Activated CD4-positive, alpha-beta T cell treated with anti-CD3 and anti-CD28 coated beads for 48 hours (primary cell): Measurements from ENCODE around the gene ST8SIA1.
"Not testable (repeated sequence)": the region's sequence is repeated elsewhere in the genome, so short reads cannot be mapped to it uniquely, and the experiment has no call there.

Experiments
- DNase-seq: peaks from one replicate; pipeline ENCODE4 v3.0.0-alpha.2; 2020

The ST8SIA1 gene, protein sequence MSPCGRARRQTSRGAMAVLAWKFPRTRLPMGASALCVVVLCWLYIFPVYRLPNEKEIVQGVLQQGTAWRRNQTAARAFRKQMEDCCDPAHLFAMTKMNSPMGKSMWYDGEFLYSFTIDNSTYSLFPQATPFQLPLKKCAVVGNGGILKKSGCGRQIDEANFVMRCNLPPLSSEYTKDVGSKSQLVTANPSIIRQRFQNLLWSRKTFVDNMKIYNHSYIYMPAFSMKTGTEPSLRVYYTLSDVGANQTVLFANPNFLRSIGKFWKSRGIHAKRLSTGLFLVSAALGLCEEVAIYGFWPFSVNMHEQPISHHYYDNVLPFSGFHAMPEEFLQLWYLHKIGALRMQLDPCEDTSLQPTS

GRCh38 chr12:22334410-22335100 is at the start of gene ST8SIA1:
Gene ST8SIA1, minus strand, starts transcription at chr12:22334707. Its CDS starts 475 bp downstream, at chr12:22334232.
- DNase-seq, result peak; percentile 61

GRCh38 chr12:22380031-22380430 is 45.5 kb upstream of the ST8SIA1 start:
- DNase-seq, result no peak

- no peak for DNase-seq
Measured at GRCh38 chr12:22377731-22378496, 43.4 kb upstream of the ST8SIA1 start.

DNA sequence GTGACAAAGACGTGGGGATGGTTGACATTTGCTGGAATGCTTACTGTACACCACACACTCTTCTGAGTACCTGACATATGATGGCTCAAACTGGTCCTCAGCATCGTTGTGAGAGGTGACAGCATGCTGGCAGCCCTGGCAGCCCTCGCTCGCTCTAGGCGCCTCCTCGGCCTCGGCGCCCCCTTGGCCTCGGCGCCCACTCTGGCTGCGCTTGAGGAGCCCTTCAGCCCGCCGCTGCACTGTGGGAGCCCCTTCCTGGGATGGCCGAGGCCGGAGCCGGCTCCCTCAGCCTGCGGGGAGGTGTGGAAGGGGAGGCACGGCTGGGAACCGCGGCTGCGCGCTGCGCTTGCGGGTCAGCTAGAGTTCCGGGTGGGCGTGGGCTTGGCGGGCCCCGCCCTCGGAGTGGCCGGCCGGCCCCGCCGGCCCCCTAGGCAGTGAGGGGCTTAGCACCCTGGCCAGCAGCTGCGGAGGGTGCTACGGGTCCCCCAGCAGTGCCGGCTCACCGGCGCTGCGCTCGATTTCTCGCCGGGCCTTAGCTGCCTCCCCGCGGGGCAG is 42.2 kb upstream of the ST8SIA1 start:
- DNase-seq, result not testable (repeated sequence)

GRCh38 chr12:22374508-22374907 is 40.0 kb upstream of the ST8SIA1 start:
- no peak for DNase-seq

GRCh38 chr12:22372277-22372837 is 37.9 kb upstream of the ST8SIA1 start:
- no peak for DNase-seq

DNA sequence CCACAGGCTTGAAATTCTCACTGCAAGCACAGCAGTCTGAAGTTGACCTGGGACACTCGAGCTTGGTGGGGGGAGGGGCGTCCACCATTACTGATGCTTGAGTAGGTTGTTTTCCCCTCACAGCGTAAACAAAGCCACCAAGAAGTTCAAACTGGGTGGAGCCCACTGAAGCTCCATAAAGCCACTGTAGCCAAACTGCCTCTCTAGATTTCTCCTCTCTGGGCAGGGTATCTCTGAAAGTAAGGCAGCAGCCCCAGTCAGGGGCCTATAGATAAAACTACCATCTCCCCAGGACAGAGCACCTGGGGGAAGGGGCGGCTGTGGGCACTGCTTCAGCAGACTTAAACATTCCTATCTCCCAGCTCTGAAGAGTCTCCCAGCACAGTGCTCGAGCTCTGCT is 31.7 kb upstream of the ST8SIA1 start:
- DNase-seq, result no peak

GRCh38 chr12:22361785-22362184 is 27.3 kb upstream of the ST8SIA1 start:
- no peak for DNase-seq

GRCh38 chr12:22360774-22361173 is 26.3 kb upstream of the ST8SIA1 start:
- DNase-seq, result no peak

- no peak for DNase-seq
Measured at GRCh38 chr12:22357531-22357930, 23.0 kb upstream of the ST8SIA1 start.

DNA sequence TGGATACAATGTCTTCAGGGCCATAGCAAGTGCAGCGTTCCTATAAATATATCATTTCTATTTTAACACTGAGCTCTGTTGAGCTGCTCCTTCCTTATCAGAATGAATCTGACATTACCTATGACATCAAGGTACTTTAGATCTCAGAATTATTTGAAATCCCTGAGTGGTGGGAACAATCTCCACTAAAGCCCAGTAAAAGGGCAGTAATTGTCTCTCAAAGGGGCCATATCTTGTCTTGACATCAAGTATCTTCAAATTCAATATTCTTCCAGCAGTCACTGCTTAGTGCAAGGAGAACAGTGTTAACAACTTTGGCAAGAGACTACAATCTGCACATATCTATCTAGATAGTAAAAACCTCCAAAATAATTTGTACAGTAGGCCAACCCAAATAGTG is 21.7 kb upstream of the ST8SIA1 start:
- no peak for DNase-seq

DNA sequence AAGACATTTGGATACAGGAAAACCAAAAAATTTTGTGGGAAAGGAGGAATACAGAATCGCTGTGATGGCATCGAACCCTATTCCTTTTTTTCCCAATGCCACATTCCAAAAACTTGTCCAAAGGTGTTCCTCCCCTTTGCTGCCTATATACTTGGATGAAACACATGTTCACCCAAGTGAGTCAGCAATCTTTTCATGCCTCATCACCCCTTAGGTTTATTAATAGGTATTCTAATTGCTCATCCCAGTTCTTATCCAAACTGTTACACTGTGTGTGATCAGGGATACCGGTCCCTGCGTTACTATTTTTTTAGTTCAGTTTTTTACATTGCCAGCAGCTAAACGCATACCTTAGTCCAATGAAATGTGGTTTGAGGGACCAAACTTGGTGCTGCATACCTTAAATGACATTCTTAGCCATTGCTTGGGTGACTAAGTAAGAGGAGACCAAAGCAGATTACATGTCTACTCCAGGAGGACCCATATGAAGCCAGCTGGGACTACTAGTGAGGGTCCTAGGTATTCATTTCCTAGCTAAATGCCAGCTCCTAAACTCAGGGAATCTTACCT is 20.6 kb upstream of the ST8SIA1 start:
- DNase-seq, result no peak

- DNase-seq, result no peak
Measured at GRCh38 chr12:22353615-22354325, 19.3 kb upstream of the ST8SIA1 start.

GRCh38 chr12:22350886-22351285 is 16.4 kb upstream of the ST8SIA1 start:
- no peak for DNase-seq

DNA sequence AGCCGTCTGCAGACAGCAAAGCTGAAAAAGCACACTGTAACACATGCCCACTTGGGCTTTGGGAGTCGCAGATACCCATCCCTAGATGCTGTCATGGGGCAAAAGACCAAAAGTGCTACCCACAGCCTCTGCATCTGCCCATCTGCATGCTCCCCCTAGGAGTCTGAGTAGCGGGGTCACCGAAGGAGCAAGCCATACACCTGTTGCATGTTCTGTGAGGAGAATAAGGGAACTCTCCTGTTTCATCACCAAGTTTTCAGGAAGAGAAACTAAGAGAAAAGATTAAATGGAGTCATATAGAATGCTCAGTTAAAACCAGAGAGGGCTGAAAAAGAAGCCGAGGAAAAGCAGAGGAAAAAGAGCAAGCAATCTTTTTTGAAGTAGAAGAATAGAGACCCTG is 13.7 kb upstream of the ST8SIA1 start:
- DNase-seq, result no peak

DNA sequence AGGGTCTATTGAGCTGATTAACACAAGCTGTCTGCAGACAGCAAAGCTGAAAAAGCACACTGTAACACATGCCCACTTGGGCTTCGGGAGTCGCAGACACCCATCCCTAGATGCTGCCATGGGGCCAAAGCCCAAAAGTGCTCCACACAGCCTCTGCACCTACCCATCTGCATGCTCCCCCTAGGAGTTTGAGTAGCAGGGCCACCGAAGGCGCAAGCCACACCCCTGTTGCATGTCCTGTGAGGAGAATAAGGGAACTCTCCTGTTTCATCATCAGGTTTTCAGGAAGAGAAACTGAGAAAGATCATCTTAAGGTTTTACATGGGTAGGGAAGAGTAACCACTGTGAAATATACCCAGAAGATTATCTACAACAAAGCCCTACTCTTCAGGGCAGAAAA is 5.6 kb upstream of the ST8SIA1 start:
- no peak for DNase-seq

- DNase-seq, result no peak
Measured at GRCh38 chr12:22339691-22340090, 5.2 kb upstream of the ST8SIA1 start.

DNA sequence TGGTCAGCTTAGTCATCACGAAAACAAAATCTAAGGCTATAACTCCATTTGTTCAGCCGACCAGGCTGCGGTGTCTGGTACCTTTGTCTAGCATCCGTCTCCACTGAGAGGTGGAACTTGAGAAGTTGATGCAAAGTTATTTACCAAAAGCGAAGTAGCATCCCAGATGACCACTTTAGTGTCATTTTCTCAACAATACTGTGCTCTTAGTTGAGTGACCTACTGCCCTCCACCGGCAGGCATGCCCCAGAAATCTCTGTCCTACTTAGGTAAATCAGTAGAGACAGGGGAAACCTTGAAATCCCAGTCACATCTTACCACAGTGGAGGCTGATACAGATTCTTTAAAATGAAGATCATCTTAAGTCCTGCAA is 1.3 kb upstream of the ST8SIA1 start:
- DNase-seq, result no peak

DNA sequence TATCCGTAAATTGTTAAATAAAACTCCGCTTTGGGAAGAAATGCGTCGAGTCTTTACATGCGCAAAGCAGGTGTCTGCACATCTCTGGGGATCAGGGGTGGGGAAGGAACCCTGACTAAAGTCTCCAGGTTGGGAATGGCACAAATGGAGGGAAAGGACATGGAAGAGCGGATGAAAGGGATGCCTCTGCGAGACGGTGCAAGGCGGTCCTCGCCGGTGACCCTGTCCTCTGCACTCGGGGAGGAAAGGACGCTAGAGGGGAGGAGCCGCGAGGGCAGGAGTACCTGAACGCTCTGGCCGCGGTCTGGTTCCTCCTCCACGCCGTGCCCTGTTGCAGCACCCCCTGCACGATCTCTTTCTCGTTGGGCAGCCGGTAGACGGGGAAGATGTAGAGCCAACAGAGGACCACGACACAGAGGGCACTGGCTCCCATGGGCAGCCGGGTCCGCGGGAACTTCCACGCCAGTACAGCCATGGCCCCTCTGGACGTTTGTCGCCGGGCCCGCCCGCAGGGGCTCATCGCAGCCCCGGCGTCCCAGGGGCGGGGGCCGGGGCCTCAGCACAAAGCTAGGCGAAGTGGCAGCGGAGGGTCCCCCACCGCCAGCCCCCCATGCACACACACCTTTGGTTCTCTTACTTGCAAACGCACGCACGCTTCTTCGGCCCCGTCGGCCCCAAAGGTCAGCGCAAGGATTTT is 646 bp downstream of the ST8SIA1 start:
- peak; percentile 24 for DNase-seq

- DNase-seq, result no peak
Measured at GRCh38 chr12:22333186-22333712, 1.3 kb downstream of the ST8SIA1 start.

DNA sequence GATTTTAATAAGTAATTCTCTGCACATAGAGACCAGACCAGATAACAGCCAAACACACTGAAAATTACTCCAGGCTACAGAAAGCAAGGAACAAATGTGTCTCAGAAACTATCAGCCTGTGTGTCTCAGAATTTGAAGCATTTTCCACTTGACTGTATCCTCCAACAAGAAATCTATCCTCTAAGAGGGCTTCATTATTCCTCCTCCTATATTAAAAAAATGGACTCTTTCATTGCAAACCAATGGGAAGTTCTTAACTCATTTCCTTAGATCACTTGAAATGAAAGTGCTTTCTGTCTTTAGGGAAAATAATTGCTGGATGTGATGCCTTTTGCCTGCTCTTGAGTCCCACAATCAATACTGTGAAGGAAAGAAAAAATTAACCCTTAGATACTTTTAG is 2.3 kb downstream of the ST8SIA1 start:
- no peak for DNase-seq
